GM12892 (cell line): ENCODE measurements around the gene CCDC144A.
"Not testable (repeated sequence)": the region's sequence is repeated elsewhere in the genome, so short reads cannot be mapped to it uniquely, and the experiment has no call there.

Source experiments
- POLR2A ChIP-seq: IDR thresholded peaks from 2 replicates; pipeline ENCODE4 v1.6.1; 2011; ENCODE audit warnings: low read depth, low read length, control low read depth
- POLR2AphosphoS5 ChIP-seq: IDR thresholded peaks from 2 replicates; pipeline ENCODE4 v1.6.1; 2011; ENCODE audit warnings: low read depth, low read length, control low read depth
- TAF1 ChIP-seq: IDR thresholded peaks from 2 replicates; pipeline ENCODE4 v1.6.1; 2011; ENCODE audit warnings: low read depth, mild to moderate bottlenecking, control low read depth, low read length, borderline replicate concordance

- not testable (repeated sequence) for TF ChIP-seq POLR2A, TAF1, POLR2AphosphoS5
Observed at GRCh38 chr17:16817940-16818339, 127.9 kb downstream of the CCDC144A start.
